Tibial nerve (tissue), 3 donors: ENCODE results near the gene TUBGCP6.

Experiments used
- POLR2A ChIP-seq, 2 donors: fragments of 450-650 bp; IDR thresholded peaks; one replicate each; pipeline ENCODE4 v1.6.1; 2017; ENCODE audit warnings: antibody characterized with exemption in 2 of 2, mild to moderate bottlenecking in 2 of 2, moderate library complexity in 2 of 2
- TF ChIP-seq, protein P1 (sequence below), 5 experiments: fragments of 200-600 bp in 3 of 5; fragments of 450-650 bp in 2 of 5; sonication (generic) in 3 of 5; IDR thresholded peaks; one replicate each; pipeline ENCODE4 v1.5.1; 2016 to 2019; ENCODE audit warnings: antibody characterized with exemption in 5 of 5, mild to moderate bottlenecking in 3 of 5, moderate library complexity in 2 of 5

DNA sequence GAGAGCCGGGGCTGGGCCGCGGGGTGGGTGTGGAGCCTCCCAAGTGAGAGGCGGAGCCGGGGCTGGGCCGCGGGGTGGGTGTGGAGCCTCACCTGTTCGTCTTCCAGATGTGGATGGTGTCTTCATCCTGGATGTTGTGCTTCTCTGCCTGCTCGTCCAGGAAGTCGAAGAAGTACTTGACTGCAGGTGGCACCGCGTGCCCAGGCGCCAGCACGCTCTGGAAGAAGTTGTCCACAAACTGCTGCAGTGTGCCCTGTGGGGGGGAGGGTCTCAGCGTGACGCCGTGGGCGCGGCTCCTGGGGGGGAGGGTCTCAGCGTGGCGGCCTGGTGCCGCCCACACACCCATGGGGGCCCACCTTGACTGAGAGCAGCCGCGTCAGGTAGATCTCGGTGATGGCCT, 32.9 kb upstream of the TUBGCP6 start:
- TF ChIP-seq, protein P1, sequence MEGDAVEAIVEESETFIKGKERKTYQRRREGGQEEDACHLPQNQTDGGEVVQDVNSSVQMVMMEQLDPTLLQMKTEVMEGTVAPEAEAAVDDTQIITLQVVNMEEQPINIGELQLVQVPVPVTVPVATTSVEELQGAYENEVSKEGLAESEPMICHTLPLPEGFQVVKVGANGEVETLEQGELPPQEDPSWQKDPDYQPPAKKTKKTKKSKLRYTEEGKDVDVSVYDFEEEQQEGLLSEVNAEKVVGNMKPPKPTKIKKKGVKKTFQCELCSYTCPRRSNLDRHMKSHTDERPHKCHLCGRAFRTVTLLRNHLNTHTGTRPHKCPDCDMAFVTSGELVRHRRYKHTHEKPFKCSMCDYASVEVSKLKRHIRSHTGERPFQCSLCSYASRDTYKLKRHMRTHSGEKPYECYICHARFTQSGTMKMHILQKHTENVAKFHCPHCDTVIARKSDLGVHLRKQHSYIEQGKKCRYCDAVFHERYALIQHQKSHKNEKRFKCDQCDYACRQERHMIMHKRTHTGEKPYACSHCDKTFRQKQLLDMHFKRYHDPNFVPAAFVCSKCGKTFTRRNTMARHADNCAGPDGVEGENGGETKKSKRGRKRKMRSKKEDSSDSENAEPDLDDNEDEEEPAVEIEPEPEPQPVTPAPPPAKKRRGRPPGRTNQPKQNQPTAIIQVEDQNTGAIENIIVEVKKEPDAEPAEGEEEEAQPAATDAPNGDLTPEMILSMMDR (IDR thresholded peaks at IDR 0.05): no peak
- TF ChIP-seq POLR2A (IDR thresholded peaks at IDR 0.05): no peak
